Measurements from ENCODE around the gene UNKL.

UNKL gene

GRCh38 chr16:1430759-1431496 is 16.4 kb upstream of the UNKL start, which contains the start of gene PERCC1:
TSS of gene PERCC1 (plus strand) at chr16:1431078. CDS start at chr16:1432594, 1,516 bp downstream.
- DNase-seq, result peak; percentile 52

GRCh38 chr16:1430214-1430758 is 15.8 kb upstream of the UNKL start:
- no peak for DNase-seq

GRCh38 chr16:1429631-1430030 is 15.1 kb upstream of the UNKL start:
- DNase-seq, result no peak

GRCh38 chr16:1429012-1429411 is 14.5 kb upstream of the UNKL start:
- DNase-seq, result no peak

- DNase-seq, result peak; percentile 42
Measured at GRCh38 chr16:1428511-1428910, 14.0 kb upstream of the UNKL start.

GRCh38 chr16:1427473-1428461 is 13.3 kb upstream of the UNKL start:
- DNase-seq, result no peak

- DNase-seq, result no peak
Measured at GRCh38 chr16:1426734-1427471, 12.4 kb upstream of the UNKL start.

GRCh38 chr16:1425616-1426370 is 11.3 kb upstream of the UNKL start:
- no peak for DNase-seq

GRCh38 chr16:1424028-1424427 is 9.5 kb upstream of the UNKL start:
- DNase-seq, result no peak

- DNase-seq, result no peak
Measured at GRCh38 chr16:1422076-1422475, 7.6 kb upstream of the UNKL start.

- no peak for DNase-seq
Measured at GRCh38 chr16:1420111-1420539, 5.6 kb upstream of the UNKL start.

- DNase-seq, result no peak
Measured at GRCh38 chr16:1416521-1416941, 2.0 kb upstream of the UNKL start.

- DNase-seq, result peak; percentile 85
Measured at GRCh38 chr16:1413684-1414531, 596 bp downstream of the UNKL start.

GRCh38 chr16:1412847-1413246 is 1.7 kb downstream of the UNKL start:
- no peak for DNase-seq

- DNase-seq, result peak; percentile 77
Measured at GRCh38 chr16:1408171-1408837, 6.2 kb downstream of the UNKL start.

GRCh38 chr16:1407753-1408152 is 6.8 kb downstream of the UNKL start:
- no peak for DNase-seq

- DNase-seq, result no peak
Measured at GRCh38 chr16:1403733-1404132, 10.8 kb downstream of the UNKL start.

GRCh38 chr16:1403036-1403435 is 11.5 kb downstream of the UNKL start:
- no peak for DNase-seq

- DNase-seq, result no peak
Measured at GRCh38 chr16:1401758-1402154, 12.7 kb downstream of the UNKL start.

- DNase-seq, result no peak
Measured at GRCh38 chr16:1401061-1401757, 13.3 kb downstream of the UNKL start.

Measured in RPMI8226 (cell line).